ENCODE data around the gene TDP1. TPM values are rescaled to one million over a fixed set of nuclear protein-coding genes. Genes with fewer than 3 reads are reported as not detected.
"Not testable (repeated sequence)": the region's sequence is repeated elsewhere in the genome, so short reads cannot be mapped to it uniquely, and the experiment has no call there.

The TDP1 gene
- total and polyA plus RNA-seq, 4 donors, result 2.1 to 23.6 (median 8.5) TPM

GRCh38 chr14:90024910-90025309, 69.2 kb downstream of the TDP1 start:
- Histone ChIP-seq H3K27ac (ENCODE audit: low read depth in 1 of 2, low read length in 1 of 2) (no peak overlapping the region), H3K9ac (ENCODE audit: insufficient read depth in 1 of 2, low read length in 2 of 2) (no peak overlapping the region), H3K27me3 (ENCODE audit: control insufficient read depth in 3 of 3, insufficient read depth in 3 of 3, low read length in 2 of 3) (peaks cover 0 to 4% (median 0%) of the 10 kb centered on the region in 3 donors), H3K4me3 (no peak overlapping the region), H3K4me1 (ENCODE audit: control insufficient read depth in 5 of 5, insufficient read depth in 5 of 5, low read length in 5 of 5) (peaks cover 0 to 2% (median 0%) of the 10 kb centered on the region in 5 donors), H3K9me3 (ENCODE audit: control insufficient read depth in 4 of 4, insufficient read depth in 3 of 4, low read length in 3 of 4) (no peaks in the 10 kb centered on the region), H3K36me3 (ENCODE audit: control insufficient read depth in 4 of 4, insufficient read depth in 4 of 4, low read length in 4 of 4) (peaks cover 0 to 28% (median 11%) of the 10 kb centered on the region in 4 donors)
- DNase-seq (no peak), ATAC-seq (ENCODE audit: insufficient read depth, low FRiP score) (no peak)
- TF ChIP-seq, protein P1, sequence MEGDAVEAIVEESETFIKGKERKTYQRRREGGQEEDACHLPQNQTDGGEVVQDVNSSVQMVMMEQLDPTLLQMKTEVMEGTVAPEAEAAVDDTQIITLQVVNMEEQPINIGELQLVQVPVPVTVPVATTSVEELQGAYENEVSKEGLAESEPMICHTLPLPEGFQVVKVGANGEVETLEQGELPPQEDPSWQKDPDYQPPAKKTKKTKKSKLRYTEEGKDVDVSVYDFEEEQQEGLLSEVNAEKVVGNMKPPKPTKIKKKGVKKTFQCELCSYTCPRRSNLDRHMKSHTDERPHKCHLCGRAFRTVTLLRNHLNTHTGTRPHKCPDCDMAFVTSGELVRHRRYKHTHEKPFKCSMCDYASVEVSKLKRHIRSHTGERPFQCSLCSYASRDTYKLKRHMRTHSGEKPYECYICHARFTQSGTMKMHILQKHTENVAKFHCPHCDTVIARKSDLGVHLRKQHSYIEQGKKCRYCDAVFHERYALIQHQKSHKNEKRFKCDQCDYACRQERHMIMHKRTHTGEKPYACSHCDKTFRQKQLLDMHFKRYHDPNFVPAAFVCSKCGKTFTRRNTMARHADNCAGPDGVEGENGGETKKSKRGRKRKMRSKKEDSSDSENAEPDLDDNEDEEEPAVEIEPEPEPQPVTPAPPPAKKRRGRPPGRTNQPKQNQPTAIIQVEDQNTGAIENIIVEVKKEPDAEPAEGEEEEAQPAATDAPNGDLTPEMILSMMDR (IDR thresholded peaks at IDR 0.05; ENCODE audit: control extremely low read depth, extremely low read depth), result no peak
- WGBS, 2 donors, result 93 to 97% methylated on average over 3 of the region's 3 CpGs

- not testable (repeated sequence) for H3K27me3 ChIP-seq (ENCODE audit: control insufficient read depth in 3 of 3, insufficient read depth in 3 of 3, low read length in 2 of 3); H3K9ac ChIP-seq (ENCODE audit: insufficient read depth in 1 of 2, low read length in 2 of 2); DNase-seq; H3K4me1 ChIP-seq (ENCODE audit: control insufficient read depth in 5 of 5, insufficient read depth in 5 of 5, low read length in 5 of 5); ATAC-seq (ENCODE audit: insufficient read depth, low FRiP score); H3K27ac ChIP-seq (ENCODE audit: low read depth in 1 of 2, low read length in 1 of 2); H3K9me3 ChIP-seq (ENCODE audit: control insufficient read depth in 4 of 4, insufficient read depth in 3 of 4, low read length in 3 of 4); H3K4me3 ChIP-seq
- 98 to 99% methylated on average over 4 of the region's 4 CpGs for WGBS, 2 donors
- peaks cover 0 to 31% (median 14%) of the 10 kb centered on the region in 4 donors for H3K36me3 ChIP-seq (ENCODE audit: control insufficient read depth in 4 of 4, insufficient read depth in 4 of 4, low read length in 4 of 4)
Measured at GRCh38 chr14:90026608-90027007, 70.9 kb downstream of the TDP1 start.

DNA sequence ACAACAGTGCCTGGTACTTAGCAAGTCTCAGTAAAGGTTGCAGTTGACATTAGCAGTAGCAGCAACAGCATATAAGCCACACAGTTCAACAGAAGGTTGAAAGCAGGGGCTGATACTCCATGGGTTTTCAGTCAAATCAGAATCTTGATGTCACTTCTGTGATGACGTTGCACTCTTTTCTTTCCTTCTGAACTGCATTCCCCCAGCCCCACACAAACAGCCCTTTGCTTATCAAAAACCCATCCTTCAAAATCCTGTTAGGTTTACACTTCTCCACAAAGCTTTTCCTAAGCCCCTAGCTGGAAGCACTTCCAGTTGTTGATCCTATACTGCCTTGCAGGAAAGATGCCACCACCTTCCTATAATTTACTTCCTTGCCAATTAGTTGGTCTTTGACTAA, 72.1 kb downstream of the TDP1 start:
- peaks cover 0 to 24% (median 12%) of the 10 kb centered on the region in 4 donors for H3K36me3 ChIP-seq (ENCODE audit: control insufficient read depth in 4 of 4, insufficient read depth in 4 of 4, low read length in 4 of 4)
- 70 to 75% methylated on average over 1 of the region's 1 CpG for WGBS, 2 donors
- no peak for DNase-seq

GRCh38 chr14:90034156-90034555, 78.4 kb downstream of the TDP1 start:
- Histone ChIP-seq H3K27ac (ENCODE audit: low read depth in 1 of 2, low read length in 1 of 2) (no peak overlapping the region), H3K9me3 (ENCODE audit: control insufficient read depth in 4 of 4, insufficient read depth in 3 of 4, low read length in 3 of 4) (no peaks in the 10 kb centered on the region), H3K4me1 (ENCODE audit: control insufficient read depth in 5 of 5, insufficient read depth in 5 of 5, low read length in 5 of 5) (no peaks in the 10 kb centered on the region), H3K9ac (ENCODE audit: insufficient read depth in 1 of 2, low read length in 2 of 2) (no peak overlapping the region), H3K36me3 (ENCODE audit: control insufficient read depth in 4 of 4, insufficient read depth in 4 of 4, low read length in 4 of 4) (peaks cover 8 to 29% (median 14%) of the 10 kb centered on the region in 4 donors), H3K4me3 (no peak overlapping the region), H3K27me3 (ENCODE audit: control insufficient read depth in 3 of 3, insufficient read depth in 3 of 3, low read length in 2 of 3) (no peaks in the 10 kb centered on the region)
- DNase-seq (no peak), ATAC-seq (ENCODE audit: insufficient read depth, low FRiP score) (no peak)
- 95% methylated on average over 2 of the region's 2 CpGs for whole genome bisulfite sequencing, 2 donors
- TF ChIP-seq, protein P1 (IDR thresholded peaks at IDR 0.05; ENCODE audit: control extremely low read depth, extremely low read depth), result no peak

More for the DNA sequence above, 72.1 kb downstream of the TDP1 start:
- Histone ChIP-seq H3K9me3 (ENCODE audit: control insufficient read depth in 4 of 4, insufficient read depth in 3 of 4, low read length in 3 of 4) (no peaks in the 10 kb centered on the region), H3K9ac (ENCODE audit: insufficient read depth in 1 of 2, low read length in 2 of 2) (no peak overlapping the region), H3K27me3 (ENCODE audit: control insufficient read depth in 3 of 3, insufficient read depth in 3 of 3, low read length in 2 of 3) (peaks cover 0 to 4% (median 0%) of the 10 kb centered on the region in 3 donors), H3K4me3 (no peak overlapping the region), H3K4me1 (ENCODE audit: control insufficient read depth in 5 of 5, insufficient read depth in 5 of 5, low read length in 5 of 5) (peaks cover 0 to 2% (median 0%) of the 10 kb centered on the region in 5 donors), H3K27ac (ENCODE audit: low read depth in 1 of 2, low read length in 1 of 2) (no peak overlapping the region)
- ATAC-seq (ENCODE audit: insufficient read depth, low FRiP score), result no peak
- TF ChIP-seq, protein P1 (IDR thresholded peaks at IDR 0.05; ENCODE audit: control extremely low read depth, extremely low read depth), result no peak

Measured in lung (tissue), 12 donors.